Measurements from ENCODE around the gene CRYL1.

Gene CRYL1

GRCh38 chr13:20416223-20416745 lies 109.4 kb downstream of the CRYL1 start:
- DNase-seq: no peak

- no peak for DNase-seq
Observed at GRCh38 chr13:20415694-20416107, 110.0 kb downstream of the CRYL1 start.

- DNase-seq: no peak
Observed at GRCh38 chr13:20415306-20415679, 110.4 kb downstream of the CRYL1 start.

- DNase-seq: no peak
Observed at GRCh38 chr13:20414546-20415305, 110.9 kb downstream of the CRYL1 start.

- DNase-seq: no peak
Observed at GRCh38 chr13:20412691-20413355, 112.8 kb downstream of the CRYL1 start.

- no peak for DNase-seq
Observed at GRCh38 chr13:20411638-20412342, 113.9 kb downstream of the CRYL1 start.

- DNase-seq: no peak
Observed at GRCh38 chr13:20410726-20411125, 114.9 kb downstream of the CRYL1 start.

GRCh38 chr13:20408181-20408580 lies 117.5 kb downstream of the CRYL1 start:
- no peak for DNase-seq

GRCh38 chr13:20407759-20408158 lies 117.9 kb downstream of the CRYL1 start:
- DNase-seq: no peak

GRCh38 chr13:20405691-20406090 lies 120.0 kb downstream of the CRYL1 start:
- DNase-seq: no peak

- no peak for DNase-seq
Observed at GRCh38 chr13:20404488-20405222, 121.0 kb downstream of the CRYL1 start.

GRCh38 chr13:20403826-20404225 lies 121.8 kb downstream of the CRYL1 start:
- DNase-seq: no peak

GRCh38 chr13:20402881-20403280 lies 122.8 kb downstream of the CRYL1 start:
- DNase-seq: no peak

- no peak for DNase-seq
Observed at GRCh38 chr13:20401931-20402856, 123.5 kb downstream of the CRYL1 start.

GRCh38 chr13:20401531-20401930 lies 124.1 kb downstream of the CRYL1 start:
- DNase-seq: no peak

- no peak for DNase-seq
Observed at GRCh38 chr13:20400774-20401173, 124.9 kb downstream of the CRYL1 start.

- no peak for DNase-seq
Observed at GRCh38 chr13:20399961-20400360, 125.7 kb downstream of the CRYL1 start.

GRCh38 chr13:20399515-20399914 lies 126.1 kb downstream of the CRYL1 start:
- DNase-seq: no peak

GRCh38 chr13:20398459-20398858 lies 127.2 kb downstream of the CRYL1 start:
- DNase-seq: no peak

GRCh38 chr13:20397896-20398295 lies 127.8 kb downstream of the CRYL1 start:
- no peak for DNase-seq

GRCh38 chr13:20395061-20395916 lies 130.4 kb downstream of the CRYL1 start:
- no peak for DNase-seq

Measured in NCI-H526 treated with DMSO at 0.1 percent for 48 hours (cell line).